ENCODE measurements around the gene LRP5. TPM values are rescaled to one million over a fixed set of nuclear protein-coding genes. Genes with fewer than 3 reads are reported as not detected.

LRP5 gene
- total RNA-seq, 1 experiment from 2014 or later, result 67.0 TPM

- Histone ChIP-seq H3K4me1 (ENCODE audit: insufficient read depth, low read length, poor library complexity, severe bottlenecking) (no peaks in the 10 kb centered on the region), H3K27me3 (replicated peaks; ENCODE audit: insufficient read depth, low read depth, low read length, poor library complexity) (no peaks in the 10 kb centered on the region), H3K9me3 (ENCODE audit: low read depth, low read length, poor library complexity, severe bottlenecking) (no peaks in the 10 kb centered on the region), H3K36me3 (ENCODE audit: insufficient read depth, low read length, poor library complexity, severe bottlenecking) (peaks cover 19% of the 10 kb centered on the region), H3K4me3 (ENCODE audit: low read depth, low read length, poor library complexity, severe bottlenecking) (no peak overlapping the region), H3K27ac (ENCODE audit: low read depth, low read length, poor library complexity, severe bottlenecking) (no peak overlapping the region)
- no peak for DNase-seq (ENCODE audit: low spot score)
- no TSS peak for BruUV-seq (replicated peaks)
- ChIA-PET POLR2A (ENCODE audit: low non-redundant PET) (no interaction called here), CTCF (no interaction called here)
- intact Hi-C loops (cut with micrococcal nuclease; ENCODE audit: unreplicated experiment), result loop anchor here (5.0 kb wide), 1 partner anchor 176 kb away; the partner anchor contains the start of gene C11orf24
- TF ChIP-seq EZH2 (IDR thresholded peaks at IDR 0.05; ENCODE audit: borderline replicate concordance, low read depth, low read length, poor library complexity, severe bottlenecking) (no peak), CTCF (conservative IDR thresholded peaks at IDR 0.05; ENCODE audit: low read depth, low read length) (no peak)
Observed at GRCh38 chr11:68448604-68449011, 136.2 kb downstream of the LRP5 start.

- H3K27ac ChIP-seq (ENCODE audit: low read depth, low read length, poor library complexity, severe bottlenecking), result no peak overlapping the region
- ChIA-PET POLR2A (ENCODE audit: low non-redundant PET) (no interaction called here), CTCF (interaction anchor here (0.5 kb wide), 1 partner anchor 24 kb away, joined by 7 read pairs; no protein-coding TSS in a partner anchor)
- no peaks in the 10 kb centered on the region for H3K27me3 ChIP-seq (replicated peaks; ENCODE audit: insufficient read depth, low read depth, low read length, poor library complexity)
- TF ChIP-seq CTCF (conservative IDR thresholded peaks at IDR 0.05; ENCODE audit: low read depth, low read length), result no peak
- TF ChIP-seq EZH2 (IDR thresholded peaks at IDR 0.05; ENCODE audit: borderline replicate concordance, low read depth, low read length, poor library complexity, severe bottlenecking), result no peak
- no peak for DNase-seq (ENCODE audit: low spot score)
- no peaks in the 10 kb centered on the region for H3K9me3 ChIP-seq (ENCODE audit: low read depth, low read length, poor library complexity, severe bottlenecking)
- intact Hi-C loops (cut with micrococcal nuclease; ENCODE audit: unreplicated experiment), result loop anchor here (5.0 kb wide), 1 partner anchor 178 kb away; the partner anchor contains the start of gene C11orf24
- H3K36me3 ChIP-seq (ENCODE audit: insufficient read depth, low read length, poor library complexity, severe bottlenecking), result peaks cover 19% of the 10 kb centered on the region
- BruUV-seq (replicated peaks), result no TSS peak
- no peak overlapping the region for H3K4me3 ChIP-seq (ENCODE audit: low read depth, low read length, poor library complexity, severe bottlenecking)
- H3K4me1 ChIP-seq (ENCODE audit: insufficient read depth, low read length, poor library complexity, severe bottlenecking), result no peaks in the 10 kb centered on the region
Observed at GRCh38 chr11:68449951-68450350, 137.6 kb downstream of the LRP5 start.

GRCh38 chr11:68450711-68451110 lies 138.3 kb downstream of the LRP5 start:
- H3K4me3 ChIP-seq (ENCODE audit: low read depth, low read length, poor library complexity, severe bottlenecking), result no peak overlapping the region
- BruUV-seq (replicated peaks), result no TSS peak
- no peaks in the 10 kb centered on the region for H3K4me1 ChIP-seq (ENCODE audit: insufficient read depth, low read length, poor library complexity, severe bottlenecking)
- no peak for DNase-seq (ENCODE audit: low spot score)
- H3K27me3 ChIP-seq (replicated peaks; ENCODE audit: insufficient read depth, low read depth, low read length, poor library complexity), result no peaks in the 10 kb centered on the region
- intact Hi-C loops (cut with micrococcal nuclease; ENCODE audit: unreplicated experiment), result no loop called here
- H3K36me3 ChIP-seq (ENCODE audit: insufficient read depth, low read length, poor library complexity, severe bottlenecking), result peaks cover 19% of the 10 kb centered on the region
- POLR2A ChIA-PET (ENCODE audit: low non-redundant PET), result interaction anchor here (0.7 kb wide), 1 partner anchor 608 kb away, joined by 3 read pairs; no protein-coding TSS in a partner anchor
- no peak overlapping the region for H3K27ac ChIP-seq (ENCODE audit: low read depth, low read length, poor library complexity, severe bottlenecking)
- CTCF ChIA-PET, result no interaction called here
- TF ChIP-seq EZH2 (IDR thresholded peaks at IDR 0.05; ENCODE audit: borderline replicate concordance, low read depth, low read length, poor library complexity, severe bottlenecking), result no peak
- TF ChIP-seq CTCF (conservative IDR thresholded peaks at IDR 0.05; ENCODE audit: low read depth, low read length), result no peak
- no peaks in the 10 kb centered on the region for H3K9me3 ChIP-seq (ENCODE audit: low read depth, low read length, poor library complexity, severe bottlenecking)
